HepG2 (cell line): ENCODE results near the gene KCND3. TPM values are rescaled to one million over a fixed set of nuclear protein-coding genes. Genes with fewer than 3 reads are reported as not detected.

ENCODE experiments used
- CBFB ChIP-seq: sonication (generic); formaldehyde crosslinking; IDR thresholded peaks from 2 replicates; pipeline ENCODE4 v1.4.0; 2020; ENCODE audit warnings: missing genetic modification reagents
- DRAP1 ChIP-seq: IDR thresholded peaks from 2 replicates; pipeline ENCODE4 v1.6.1; 2016; ENCODE audit warnings: missing genetic modification reagents, missing compliant biosample characterization
- HMGXB4 ChIP-seq, 2 experiments: sonication (generic) in 1 of 2; formaldehyde crosslinking in 1 of 2; IDR thresholded peaks; 2 replicates each; pipeline versions ENCODE4 v1.4.0 to v1.6.1; 2018 to 2020; ENCODE audit warnings: missing genetic modification reagents in 2 of 2, borderline replicate concordance in 1 of 2, low read depth in 1 of 2, mild to moderate bottlenecking in 1 of 2, missing biosample characterization in 1 of 2
- HOXA3 ChIP-seq: sonication (generic); formaldehyde crosslinking; IDR thresholded peaks from 2 replicates; pipeline ENCODE4 v1.5.0; 2020; ENCODE audit warnings: missing genetic modification reagents
- JUN ChIP-seq: sonication (generic); formaldehyde crosslinking; IDR thresholded peaks from 2 replicates; pipeline ENCODE4 v1.4.0; 2020; ENCODE audit warnings: mild to moderate bottlenecking, missing genetic modification reagents
- KAT8 ChIP-seq: IDR thresholded peaks from 2 replicates; pipeline ENCODE4 v1.6.1; 2016; ENCODE audit warnings: missing genetic modification reagents, missing compliant biosample characterization
- MEIS2 ChIP-seq: sonication (generic); formaldehyde crosslinking; IDR thresholded peaks from 2 replicates; pipeline ENCODE4 v1.9.0; 2021; ENCODE audit warnings: mild to moderate bottlenecking, missing genetic modification reagents
- MYC ChIP-seq: sonication (generic); formaldehyde crosslinking; IDR thresholded peaks from 2 replicates; pipeline ENCODE4 v1.9.0; 2021; ENCODE audit warnings: missing genetic modification reagents, borderline replicate concordance
- NCOR1 ChIP-seq: fragments of 200-600 bp; sonication (generic); IDR thresholded peaks from 2 replicates; pipeline ENCODE4 v1.7.0; 2017; ENCODE audit warnings: antibody characterized with exemption, low read length, borderline replicate concordance
- NR3C1 ChIP-seq: sonication (generic); formaldehyde crosslinking; IDR thresholded peaks from 2 replicates; pipeline ENCODE4 v1.4.0; 2020; ENCODE audit warnings: missing genetic modification reagents
- RFXANK ChIP-seq: IDR thresholded peaks from 2 replicates; pipeline ENCODE4 v1.6.1; 2016
- SALL1 ChIP-seq: sonication (generic); formaldehyde crosslinking; IDR thresholded peaks from 2 replicates; pipeline ENCODE4 v1.8.0; 2022; ENCODE audit warnings: mild to moderate bottlenecking, missing genetic modification reagents
- TBX2 ChIP-seq: sonication (generic); formaldehyde crosslinking; IDR thresholded peaks from 2 replicates; pipeline ENCODE4 v1.5.0; 2020; ENCODE audit warnings: missing genetic modification reagents, mild to moderate bottlenecking, borderline replicate concordance
- ZC3H4 ChIP-seq: sonication (generic); formaldehyde crosslinking; IDR thresholded peaks from 2 replicates; pipeline ENCODE4 v1.4.0; 2020; ENCODE audit warnings: missing genetic modification reagents, borderline replicate concordance
- ZFP90 ChIP-seq: sonication (generic); formaldehyde crosslinking; IDR thresholded peaks from 2 replicates; pipeline ENCODE4 v1.8.0; 2022; ENCODE audit warnings: missing genetic modification reagents, mild to moderate bottlenecking, inconsistent platforms, borderline replicate concordance
- ZHX1 ChIP-seq: sonication (generic); formaldehyde crosslinking; IDR thresholded peaks from 2 replicates; pipeline ENCODE4 v1.8.1; 2022; ENCODE audit warnings: low read depth, mild to moderate bottlenecking, missing genetic modification reagents
- ZIK1 ChIP-seq: sonication (generic); formaldehyde crosslinking; IDR thresholded peaks from 2 replicates; pipeline ENCODE4 v1.5.0; 2020; ENCODE audit warnings: mild to moderate bottlenecking, low read depth, missing genetic modification reagents, borderline replicate concordance
- ZNF234 ChIP-seq: sonication (generic); formaldehyde crosslinking; conservative IDR thresholded peaks from 2 replicates; pipeline ENCODE4 v1.5.1; 2020; ENCODE audit warnings: mild to moderate bottlenecking, missing genetic modification reagents
- ZNF484 ChIP-seq: sonication (generic); formaldehyde crosslinking; IDR thresholded peaks from 2 replicates; pipeline ENCODE4 v1.5.1; 2020; ENCODE audit warnings: mild to moderate bottlenecking, low read depth, missing genetic modification reagents, borderline replicate concordance
- ZNF687 ChIP-seq: sonication (generic); formaldehyde crosslinking; IDR thresholded peaks from 2 replicates; pipeline ENCODE4 v1.5.1; 2020; ENCODE audit warnings: mild to moderate bottlenecking, missing genetic modification reagents, moderate library complexity
- polyA plus RNA-seq, 8 experiments: library from polyadenylated mRNA; depleted of rRNA in 3 of 8; stranded (reverse) in 7 of 8; unstranded in 1 of 8; fragments of >200 nt; fragmentation: Illumina TruSeq in 4 of 8; extraction: Trizol in 4 of 8; gene quantifications; 2 replicates each; pipeline versions ENCODE4 v1.2.1 to v1.2.3, GENCODE V29; 2011 to 2016; ENCODE audit warnings: low read depth in 4 of 8, missing spikeins in 1 of 8, mixed read lengths in 1 of 8; ENCODE audit not compliant: insufficient read depth in 1 of 8
- total RNA-seq, 5 experiments: library from RNA; depleted of rRNA; stranded (reverse); fragments of >200 nt; fragmentation: Illumina TruSeq; extraction: Trizol; gene quantifications; 2 replicates each; pipeline ENCODE4 v1.2.3, GENCODE V29; 2016; ENCODE audit warnings: low read depth in 1 of 5

The KCND3 gene
- total and polyA plus RNA-seq, 2 of the 13 experiments (the other 11 are each of a cell fraction or from before 2014, with no cell fraction given), result 0.04 TPM; not detected in 1

- TF ChIP-seq ZNF687, result peak; percentile 93
- peak; percentile 22; the same call in 1 of the 2 replicates for TF ChIP-seq NCOR1
- 0 out of 2 replicates have a peak, but pooled peaks have one; percentile 49 for TF ChIP-seq ZIK1
- peak; percentile 79 for TF ChIP-seq CBFB
- TF ChIP-seq ZC3H4, result peak; percentile 45; the same call in 1 of the 2 replicates
- peak; percentile 90 for TF ChIP-seq KAT8
- TF ChIP-seq RFXANK (CRISPR knock-in tag), result no peak
- no peak for TF ChIP-seq ZNF484
- TF ChIP-seq ZFP90, result 0 out of 2 replicates have a peak, but pooled peaks have one; percentile 11
- TF ChIP-seq HMGXB4 (CRISPR knock-in tag; IDR thresholded peaks at IDR 0.05; ENCODE audit: borderline replicate concordance in 1 of 2, low read depth in 1 of 2), result peak; percentile 88 to 94; a peak in 3 of 4 replicates
- TF ChIP-seq SALL1, result peak; percentile 66
- peak; percentile 75 for TF ChIP-seq ZHX1 (CRISPR knock-in tag)
- 0 out of 2 replicates have a peak, but pooled peaks have one; percentile 68 for TF ChIP-seq JUN (CRISPR knock-in tag)
- peak; percentile 67 for TF ChIP-seq MYC (CRISPR knock-in tag)
- peak; percentile 90 for TF ChIP-seq TBX2 (CRISPR knock-in tag)
- no peak for TF ChIP-seq ZNF234 (CRISPR knock-in tag)
- peak; percentile 57 for TF ChIP-seq DRAP1
- peak; percentile 91; the same call in 1 of the 2 replicates for TF ChIP-seq HOXA3 (CRISPR knock-in tag)
- TF ChIP-seq NR3C1, result no peak
- TF ChIP-seq MEIS2 (CRISPR knock-in tag), result peak; percentile 8
These were observed 233.9 kb downstream of the KCND3 start, which contains the start of gene DDX20 (continued) for GRCh38 chr1:111755331-111756123.
